Esophagus muscularis mucosa (tissue), 4 donors: ENCODE results near the gene PRX. TPM values are rescaled to one million over a fixed set of nuclear protein-coding genes. Genes with fewer than 3 reads are reported as not detected.

Experiments used
- DNase-seq: peaks from one replicate; pipeline ENCODE4 v3.0.0-alpha.2; 2017; ENCODE audit errors: extremely low spot score
- H3K27ac ChIP-seq, 4 donors: fragments of 200-600 bp; sonication (generic); replicated peaks in 1 of 4; 1 replicate in 3 of 4; 2 replicates in 1 of 4; pipeline ENCODE4 v1.5.1; 2016 to 2019; ENCODE audit warnings: mild to moderate bottlenecking in 1 of 4
- H3K27me3 ChIP-seq, 4 donors: fragments of 200-600 bp; sonication (generic); one replicate each; pipeline versions ENCODE4 v1.5.1 to v1.6.0; 2016 to 2019
- H3K36me3 ChIP-seq, 4 donors: fragments of 200-600 bp; sonication (generic); one replicate each; pipeline ENCODE4 v1.5.1; 2016 to 2019
- H3K4me1 ChIP-seq, 4 donors: fragments of 200-600 bp; sonication (generic); one replicate each; pipeline ENCODE4 v1.5.1; 2016 to 2019
- H3K4me3 ChIP-seq, 4 donors: fragments of 200-600 bp; sonication (generic); 1 replicate in 2 of 4; 2 replicates in 2 of 4; pipeline ENCODE4 v1.5.1; 2016 to 2019; ENCODE audit warnings: mild to moderate bottlenecking in 4 of 4, moderate library complexity in 1 of 4
- H3K9me3 ChIP-seq, 4 donors: fragments of 200-600 bp; sonication (generic); 1 replicate in 3 of 4; 2 replicates in 1 of 4; pipeline ENCODE4 v1.5.1; 2016 to 2019
- EP300 ChIP-seq: sonication (generic); formaldehyde crosslinking; IDR thresholded peaks from one replicate; pipeline ENCODE4 v1.6.1; 2017; ENCODE audit warnings: antibody characterized with exemption
- POLR2A ChIP-seq: fragments of 450-650 bp; IDR thresholded peaks from one replicate; pipeline ENCODE4 v1.6.1; 2017; ENCODE audit warnings: antibody characterized with exemption, moderate library complexity, mild to moderate bottlenecking, low read depth
- POLR2AphosphoS5 ChIP-seq, 2 donors: sonication (generic); formaldehyde crosslinking; IDR thresholded peaks; one replicate each; pipeline ENCODE4 v1.6.1; 2017; ENCODE audit warnings: antibody characterized with exemption in 2 of 2
- WGBS: methylation state at CpG from one replicate; pipeline ENCODE4 v1.1.5; 2018; 5-methylcytosine and 5-hydroxymethylcytosine counted together
- intact Hi-C: fragments of 100-400 bp; cut with DNase I; formaldehyde crosslinking; loops from one replicate; pipeline ENCODE4 v1.15.1; 2023
- total RNA-seq, 4 donors: library from RNA; depleted of rRNA; stranded (reverse); fragments of >200 nt; gene quantifications; one replicate each; pipeline versions ENCODE4 v1.1.0 to v1.2.1, GENCODE V29; 2016
- TF ChIP-seq, protein P1 (sequence below), 3 experiments: fragments of 200-600 bp in 2 of 3; fragments of 450-650 bp in 1 of 3; sonication (generic) in 2 of 3; IDR thresholded peaks; one replicate each; pipeline ENCODE4 v1.5.1; 2017 to 2019; ENCODE audit warnings: antibody characterized with exemption in 3 of 3, mild to moderate bottlenecking in 2 of 3, moderate library complexity in 1 of 3

PRX gene
- total RNA-seq, 4 donors from 2014 or later: 5.8 to 12.4 (median 8.8) TPM

DNA sequence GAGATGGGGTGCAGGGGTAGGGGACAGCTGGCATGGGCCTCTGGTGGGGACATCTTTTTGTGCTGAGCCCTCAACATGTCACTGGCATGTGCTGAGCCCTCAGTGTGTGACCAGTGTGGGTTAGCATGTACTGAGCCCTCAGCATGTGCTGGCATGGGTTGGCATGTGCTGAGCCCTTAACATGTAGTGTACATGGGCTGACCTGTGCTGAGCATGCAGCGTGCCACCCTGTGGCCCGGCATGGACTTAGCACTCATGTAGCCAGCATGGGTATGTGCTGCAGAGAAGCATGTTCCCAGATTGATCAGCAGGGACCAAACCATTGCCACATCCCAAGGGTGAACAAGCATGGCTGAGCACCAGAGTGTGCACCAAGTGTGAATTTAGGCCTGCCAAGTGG, 34.7 kb downstream of the PRX start:
- H3K4me1 ChIP-seq: no peaks in the 10 kb centered on the region
- TF ChIP-seq POLR2A (no peak), POLR2AphosphoS5 (IDR thresholded peaks at IDR 0.05) (no peak), EP300 (no peak)
- TF ChIP-seq, protein P1, sequence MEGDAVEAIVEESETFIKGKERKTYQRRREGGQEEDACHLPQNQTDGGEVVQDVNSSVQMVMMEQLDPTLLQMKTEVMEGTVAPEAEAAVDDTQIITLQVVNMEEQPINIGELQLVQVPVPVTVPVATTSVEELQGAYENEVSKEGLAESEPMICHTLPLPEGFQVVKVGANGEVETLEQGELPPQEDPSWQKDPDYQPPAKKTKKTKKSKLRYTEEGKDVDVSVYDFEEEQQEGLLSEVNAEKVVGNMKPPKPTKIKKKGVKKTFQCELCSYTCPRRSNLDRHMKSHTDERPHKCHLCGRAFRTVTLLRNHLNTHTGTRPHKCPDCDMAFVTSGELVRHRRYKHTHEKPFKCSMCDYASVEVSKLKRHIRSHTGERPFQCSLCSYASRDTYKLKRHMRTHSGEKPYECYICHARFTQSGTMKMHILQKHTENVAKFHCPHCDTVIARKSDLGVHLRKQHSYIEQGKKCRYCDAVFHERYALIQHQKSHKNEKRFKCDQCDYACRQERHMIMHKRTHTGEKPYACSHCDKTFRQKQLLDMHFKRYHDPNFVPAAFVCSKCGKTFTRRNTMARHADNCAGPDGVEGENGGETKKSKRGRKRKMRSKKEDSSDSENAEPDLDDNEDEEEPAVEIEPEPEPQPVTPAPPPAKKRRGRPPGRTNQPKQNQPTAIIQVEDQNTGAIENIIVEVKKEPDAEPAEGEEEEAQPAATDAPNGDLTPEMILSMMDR (IDR thresholded peaks at IDR 0.05): no peak
- no peak for DNase-seq
- no peaks in the 10 kb centered on the region for H3K9me3 ChIP-seq
- H3K36me3 ChIP-seq: peaks cover 17 to 77% (median 70%) of the 10 kb centered on the region in 4 donors
- intact Hi-C loops: no loop called here
- no peak overlapping the region for H3K4me3 ChIP-seq
- 100% methylated on average over 2 of the region's 2 CpGs for WGBS
- no peaks in the 10 kb centered on the region for H3K27me3 ChIP-seq
- no peak overlapping the region for H3K27ac ChIP-seq

DNA sequence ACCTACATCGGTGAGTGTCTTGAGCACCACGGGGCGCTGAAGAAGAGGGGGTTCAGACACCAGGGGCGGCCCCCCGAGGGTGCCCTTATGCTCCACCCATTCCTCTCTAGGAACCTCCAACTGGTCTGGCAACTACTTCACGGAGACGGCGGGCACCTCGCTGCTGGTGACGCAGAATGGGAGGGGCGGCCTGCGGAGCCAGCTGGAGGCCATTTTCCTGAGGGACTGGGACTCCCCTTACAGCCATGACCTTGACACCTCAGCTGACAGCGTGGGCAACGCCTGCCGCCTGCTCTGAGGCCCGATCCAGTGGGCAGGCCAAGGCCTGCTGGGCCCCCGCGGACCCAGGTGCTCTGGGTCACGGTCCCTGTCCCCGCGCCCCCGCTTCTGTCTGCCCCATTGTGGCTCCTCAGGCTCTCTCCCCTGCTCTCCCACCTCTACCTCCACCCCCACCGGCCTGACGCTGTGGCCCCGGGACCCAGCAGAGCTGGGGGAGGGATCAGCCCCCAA, 35.2 kb downstream of the PRX start:
- Histone ChIP-seq H3K27ac (no peak overlapping the region), H3K9me3 (no peaks in the 10 kb centered on the region), H3K27me3 (no peaks in the 10 kb centered on the region), H3K4me1 (no peaks in the 10 kb centered on the region), H3K4me3 (no peak overlapping the region), H3K36me3 (peaks cover 20 to 83% (median 76%) of the 10 kb centered on the region in 4 donors)
- WGBS: 86% methylated on average over 8 of the region's 25 CpGs
- TF ChIP-seq, protein P1 (IDR thresholded peaks at IDR 0.05): no peak
- no peak for TF ChIP-seq EP300
- no peak for TF ChIP-seq POLR2AphosphoS5 (IDR thresholded peaks at IDR 0.05)
- no peak for TF ChIP-seq POLR2A
- intact Hi-C loops: no loop called here
- no peak for DNase-seq

DNA sequence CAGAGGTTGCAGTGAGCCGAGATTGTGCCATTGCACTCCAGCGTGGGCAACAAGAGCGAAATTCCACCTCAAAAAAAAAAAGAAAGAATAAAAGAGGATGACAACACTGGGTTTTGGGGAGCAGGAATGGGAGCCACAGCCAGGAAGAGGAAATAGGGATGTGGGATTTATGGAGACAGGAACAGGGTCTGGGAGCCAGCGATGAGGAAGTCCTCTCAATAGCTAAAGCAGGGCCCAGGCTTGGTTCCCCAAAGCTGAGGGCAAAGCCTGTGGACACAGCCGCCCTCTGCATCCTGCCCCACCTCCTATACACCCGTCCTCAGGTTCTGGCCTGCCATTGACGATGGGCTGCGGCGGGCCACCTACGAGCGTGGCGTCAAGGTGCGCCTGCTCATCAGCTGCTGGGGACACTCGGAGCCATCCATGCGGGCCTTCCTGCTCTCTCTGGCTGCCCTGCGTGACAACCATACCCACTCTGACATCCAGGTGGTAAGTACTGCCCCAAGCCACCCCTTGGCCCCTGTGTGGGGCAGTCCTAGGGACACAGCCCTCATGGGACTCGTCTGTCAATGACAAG, 36.8 kb downstream of the PRX start:
- Histone ChIP-seq H3K27ac (no peak overlapping the region), H3K27me3 (no peaks in the 10 kb centered on the region), H3K36me3 (peaks cover 23 to 98% (median 91%) of the 10 kb centered on the region in 4 donors), H3K4me3 (no peak overlapping the region), H3K4me1 (no peaks in the 10 kb centered on the region), H3K9me3 (no peaks in the 10 kb centered on the region)
- intact Hi-C loops: no loop called here
- WGBS: 90% methylated on average over 17 of the region's 17 CpGs
- no peak for DNase-seq
- TF ChIP-seq EP300 (no peak), POLR2AphosphoS5 (IDR thresholded peaks at IDR 0.05) (no peak), POLR2A (no peak)
- TF ChIP-seq, protein P1 (IDR thresholded peaks at IDR 0.05): no peak

DNA sequence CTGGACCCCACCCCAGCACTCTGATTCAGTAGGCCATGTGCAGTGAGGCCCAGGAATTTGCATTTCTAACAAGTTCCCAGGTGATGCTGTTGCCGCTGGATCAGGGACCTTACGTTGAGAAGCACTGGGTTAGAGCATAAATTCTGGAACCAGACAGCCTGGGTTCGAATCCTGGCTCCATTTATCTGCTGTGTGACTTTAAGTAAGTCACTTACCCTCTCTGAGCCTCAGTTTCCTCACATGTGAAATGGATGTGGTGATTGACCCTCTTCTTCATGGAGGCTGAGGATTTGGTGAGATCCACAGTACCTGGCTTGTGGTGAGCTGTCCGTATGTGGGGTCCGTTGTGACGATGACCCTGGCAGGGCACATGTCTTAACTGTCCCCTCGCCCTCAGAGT, 39.1 kb downstream of the PRX start:
- intact Hi-C loops: no loop called here
- Histone ChIP-seq H3K27me3 (no peaks in the 10 kb centered on the region), H3K9me3 (no peaks in the 10 kb centered on the region), H3K4me3 (no peak overlapping the region), H3K4me1 (no peaks in the 10 kb centered on the region), H3K36me3 (peaks cover 23 to 100% (median 97%) of the 10 kb centered on the region in 4 donors), H3K27ac (no peak overlapping the region)
- TF ChIP-seq POLR2A: no peak
- TF ChIP-seq, protein P1 (IDR thresholded peaks at IDR 0.05): no peak
- no peak for TF ChIP-seq EP300
- no peak for TF ChIP-seq POLR2AphosphoS5 (IDR thresholded peaks at IDR 0.05)
- 96% methylated on average over 7 of the region's 7 CpGs for WGBS
- no peak for DNase-seq

DNA sequence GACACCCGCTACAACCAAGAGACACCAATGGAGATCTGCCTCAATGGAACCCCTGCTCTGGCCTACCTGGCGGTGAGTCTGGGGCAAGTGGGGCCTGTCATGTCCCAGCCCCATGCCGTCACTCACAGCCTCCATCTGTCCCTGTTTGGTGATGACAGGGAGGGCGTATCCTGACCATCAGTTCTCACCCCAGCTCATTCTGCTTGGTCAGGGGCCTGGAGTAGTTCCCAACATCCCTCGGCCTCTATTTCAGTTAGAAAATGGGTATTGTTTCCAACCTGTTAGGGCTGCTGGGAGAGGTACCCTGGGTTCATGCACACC, 41.4 kb downstream of the PRX start:
- WGBS: 78% methylated on average over 1 of the region's 5 CpGs
- TF ChIP-seq EP300 (no peak), POLR2A (no peak), POLR2AphosphoS5 (IDR thresholded peaks at IDR 0.05) (no peak)
- TF ChIP-seq, protein P1 (IDR thresholded peaks at IDR 0.05): no peak
- peaks cover 19 to 100% (median 98%) of the 10 kb centered on the region in 4 donors for H3K36me3 ChIP-seq

More for the DNA sequence above, 41.4 kb downstream of the PRX start:
- Histone ChIP-seq H3K9me3 (no peaks in the 10 kb centered on the region), H3K27me3 (no peaks in the 10 kb centered on the region), H3K4me1 (peaks cover 0 to 3% (median 2%) of the 10 kb centered on the region in 4 donors), H3K4me3 (no peak overlapping the region), H3K27ac (no peak overlapping the region)
- no peak for DNase-seq
- intact Hi-C loops: no loop called here
